Measurements from ENCODE around the gene MTX2. TPM values are rescaled to one million over a fixed set of nuclear protein-coding genes. Genes with fewer than 3 reads are reported as not detected.
A peak's percentile ranks its signal among the peaks of the same experiment; 100 is the strongest.

MTX2 gene
- total RNA-seq, 2 donors from 2014 or later, result 14.1 to 14.2 TPM

DNA sequence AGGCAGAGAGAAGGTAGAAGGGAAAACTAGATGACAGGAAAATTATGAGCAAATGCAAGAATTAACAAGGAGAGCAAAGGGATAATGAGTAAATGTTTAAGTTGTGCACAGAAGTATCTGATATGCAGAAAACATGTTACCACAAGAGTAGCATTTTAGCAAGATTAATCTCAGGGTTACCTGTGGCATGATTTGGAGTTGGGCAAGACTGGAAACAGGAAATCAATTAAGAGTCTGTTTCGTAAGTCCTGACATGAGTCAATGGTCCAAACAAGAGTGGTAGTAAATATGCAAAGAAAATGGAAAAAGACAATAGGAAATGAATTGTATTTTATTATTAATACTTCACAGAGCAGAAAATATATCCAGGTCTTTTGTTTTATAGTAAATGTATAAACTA, 17.3 kb upstream of the MTX2 start:
- no peak for DNase-seq (ENCODE audit: low spot score)
- ATAC-seq (ENCODE audit: insufficient number of reproducible peaks, low FRiP score, low read depth), result no peak
- no peaks in the 10 kb centered on the region for H3K4me1 ChIP-seq (ENCODE audit: control insufficient read depth in 1 of 2, low read depth in 2 of 2)
- H3K4me3 ChIP-seq, result no peak overlapping the region
- H3K36me3 ChIP-seq, result no peaks in the 10 kb centered on the region
- no peaks in the 10 kb centered on the region for H3K27me3 ChIP-seq (replicated peaks; ENCODE audit: insufficient read depth)
- peaks cover 9% of the 10 kb centered on the region for H3K9me3 ChIP-seq
- TF ChIP-seq, protein P1, sequence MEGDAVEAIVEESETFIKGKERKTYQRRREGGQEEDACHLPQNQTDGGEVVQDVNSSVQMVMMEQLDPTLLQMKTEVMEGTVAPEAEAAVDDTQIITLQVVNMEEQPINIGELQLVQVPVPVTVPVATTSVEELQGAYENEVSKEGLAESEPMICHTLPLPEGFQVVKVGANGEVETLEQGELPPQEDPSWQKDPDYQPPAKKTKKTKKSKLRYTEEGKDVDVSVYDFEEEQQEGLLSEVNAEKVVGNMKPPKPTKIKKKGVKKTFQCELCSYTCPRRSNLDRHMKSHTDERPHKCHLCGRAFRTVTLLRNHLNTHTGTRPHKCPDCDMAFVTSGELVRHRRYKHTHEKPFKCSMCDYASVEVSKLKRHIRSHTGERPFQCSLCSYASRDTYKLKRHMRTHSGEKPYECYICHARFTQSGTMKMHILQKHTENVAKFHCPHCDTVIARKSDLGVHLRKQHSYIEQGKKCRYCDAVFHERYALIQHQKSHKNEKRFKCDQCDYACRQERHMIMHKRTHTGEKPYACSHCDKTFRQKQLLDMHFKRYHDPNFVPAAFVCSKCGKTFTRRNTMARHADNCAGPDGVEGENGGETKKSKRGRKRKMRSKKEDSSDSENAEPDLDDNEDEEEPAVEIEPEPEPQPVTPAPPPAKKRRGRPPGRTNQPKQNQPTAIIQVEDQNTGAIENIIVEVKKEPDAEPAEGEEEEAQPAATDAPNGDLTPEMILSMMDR (IDR thresholded peaks at IDR 0.05), result no peak
- H3K27ac ChIP-seq, result no peak overlapping the region

DNA sequence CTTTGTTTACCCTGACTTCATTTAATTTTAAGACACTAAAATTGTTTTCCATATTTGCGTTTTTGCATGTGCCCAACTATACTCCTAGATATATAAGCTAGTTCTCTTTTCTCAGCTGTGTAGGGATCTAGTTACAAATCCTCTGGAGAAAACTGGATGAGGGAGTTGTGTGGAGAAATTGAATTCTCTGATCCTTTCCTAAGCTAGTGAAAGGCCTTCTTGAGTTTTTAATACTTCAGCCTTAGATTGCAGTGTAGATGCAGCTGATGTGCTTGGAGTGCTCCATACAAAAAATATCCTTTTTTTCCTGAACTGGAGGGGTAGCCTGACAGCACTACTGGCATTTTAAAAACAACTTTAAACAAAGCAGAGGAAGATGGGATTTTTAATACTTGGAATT, 8.6 kb upstream of the MTX2 start:
- Histone ChIP-seq H3K9me3 (no peaks in the 10 kb centered on the region), H3K27me3 (replicated peaks; ENCODE audit: insufficient read depth) (no peaks in the 10 kb centered on the region), H3K4me1 (ENCODE audit: control insufficient read depth in 1 of 2, low read depth in 2 of 2) (no peaks in the 10 kb centered on the region), H3K4me3 (no peak overlapping the region), H3K27ac (no peak overlapping the region), H3K36me3 (no peaks in the 10 kb centered on the region)
- no peak for ATAC-seq (ENCODE audit: insufficient number of reproducible peaks, low FRiP score, low read depth)
- TF ChIP-seq, protein P1 (IDR thresholded peaks at IDR 0.05), result no peak
- no peak for DNase-seq (ENCODE audit: low spot score)

DNA sequence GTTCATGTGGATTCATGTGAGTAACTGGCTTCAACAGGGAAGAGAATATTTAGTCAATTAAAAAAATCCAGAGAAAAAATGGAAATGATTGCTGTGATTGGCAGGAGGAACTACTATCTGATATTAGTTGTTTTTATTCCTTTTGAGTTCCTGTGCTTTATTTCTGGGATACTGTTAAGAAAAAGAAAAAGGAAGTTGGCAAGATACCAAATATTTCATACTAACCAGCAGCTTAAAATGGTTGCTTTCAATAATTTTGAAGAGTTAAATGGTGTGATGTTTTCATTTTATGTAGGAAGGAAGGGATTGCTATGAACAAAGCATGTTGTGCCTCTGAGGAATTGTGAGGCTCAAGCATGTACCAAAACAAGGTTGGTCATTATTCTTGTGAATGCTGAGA, 8.1 kb upstream of the MTX2 start:
- H3K9me3 ChIP-seq, result no peaks in the 10 kb centered on the region
- H3K4me1 ChIP-seq (ENCODE audit: control insufficient read depth in 1 of 2, low read depth in 2 of 2), result no peaks in the 10 kb centered on the region
- no peak for DNase-seq (ENCODE audit: low spot score)
- no peak for ATAC-seq (ENCODE audit: insufficient number of reproducible peaks, low FRiP score, low read depth)
- no peak overlapping the region for H3K27ac ChIP-seq
- H3K4me3 ChIP-seq, result no peak overlapping the region
- TF ChIP-seq, protein P1 (IDR thresholded peaks at IDR 0.05), result no peak
- no peaks in the 10 kb centered on the region for H3K27me3 ChIP-seq (replicated peaks; ENCODE audit: insufficient read depth)
- H3K36me3 ChIP-seq, result no peaks in the 10 kb centered on the region

DNA sequence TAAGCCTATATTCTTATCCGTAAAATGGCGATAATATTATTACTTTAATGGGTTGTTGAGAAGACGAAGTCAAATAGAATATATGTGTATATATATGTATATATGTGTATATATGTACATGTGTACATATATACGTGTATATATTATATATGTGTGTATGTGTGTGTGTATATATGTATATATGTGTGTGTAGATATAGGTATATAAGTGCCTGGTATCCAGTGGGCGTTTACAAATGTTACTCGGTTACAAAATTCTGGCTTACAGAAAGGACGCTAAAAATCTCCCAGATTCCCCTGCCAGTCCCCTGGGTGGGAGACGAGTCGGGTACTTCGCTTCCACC, 295 bp upstream of the MTX2 start:
- no peaks in the 10 kb centered on the region for H3K27me3 ChIP-seq (replicated peaks; ENCODE audit: insufficient read depth)
- DNase-seq (ENCODE audit: low spot score), result no peak
- H3K4me1 ChIP-seq (ENCODE audit: control insufficient read depth in 1 of 2, low read depth in 2 of 2), result peaks cover 6 to 10% of the 10 kb centered on the region in 2 donors
- no peaks in the 10 kb centered on the region for H3K9me3 ChIP-seq
- no peaks in the 10 kb centered on the region for H3K36me3 ChIP-seq
- H3K4me3 ChIP-seq, result peak overlapping the region; percentile 92
- ATAC-seq (ENCODE audit: insufficient number of reproducible peaks, low FRiP score, low read depth), result no peak
- TF ChIP-seq, protein P1 (IDR thresholded peaks at IDR 0.05), result no peak
- peak overlapping the region; percentile 54 to 57 for H3K27ac ChIP-seq

DNA sequence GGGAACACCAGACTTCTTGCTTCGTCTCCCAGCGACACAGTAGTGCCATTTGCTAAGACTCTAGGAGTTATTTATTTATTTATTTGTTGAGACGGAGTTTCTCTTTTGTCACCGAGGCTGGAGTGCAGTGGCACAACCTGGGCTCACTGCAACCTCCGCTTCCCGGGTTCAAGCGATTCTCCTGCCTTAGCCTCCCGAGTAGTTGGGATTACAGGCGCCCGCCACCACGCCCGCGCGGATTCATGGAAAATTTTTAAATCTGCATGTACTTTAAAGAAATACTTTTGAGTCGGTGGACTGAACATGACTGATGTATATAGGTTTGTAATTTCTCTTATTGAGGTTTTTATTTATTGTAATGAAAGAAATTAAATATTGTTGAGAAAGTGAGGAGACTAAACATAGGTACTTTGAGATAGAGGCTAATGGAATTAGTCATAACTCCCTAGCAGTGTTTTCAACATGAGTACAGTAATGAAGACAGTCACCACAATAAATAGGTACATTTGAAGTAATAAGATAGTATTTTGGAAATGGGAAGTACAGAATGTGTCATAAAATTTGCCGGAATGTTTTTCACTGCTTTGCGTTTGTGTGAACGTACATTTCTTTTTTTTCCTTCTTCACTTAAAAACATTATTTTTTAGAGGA, 983 bp downstream of the MTX2 start:
- Histone ChIP-seq H3K4me3 (peak overlapping the region; percentile 92), H3K4me1 (ENCODE audit: control insufficient read depth in 1 of 2, low read depth in 2 of 2) (peaks cover 6 to 10% of the 10 kb centered on the region in 2 donors), H3K27me3 (replicated peaks; ENCODE audit: insufficient read depth) (no peaks in the 10 kb centered on the region), H3K36me3 (no peaks in the 10 kb centered on the region), H3K27ac (no peak overlapping the region), H3K9me3 (no peaks in the 10 kb centered on the region)
- TF ChIP-seq, protein P1 (IDR thresholded peaks at IDR 0.05), result no peak
- no peak for DNase-seq (ENCODE audit: low spot score)
- ATAC-seq (ENCODE audit: insufficient number of reproducible peaks, low FRiP score, low read depth), result no peak
